ENCODE measurements around the gene AGXT. TPM values are rescaled to one million over a fixed set of nuclear protein-coding genes. Genes with fewer than 3 reads are reported as not detected.

The AGXT gene
- total RNA-seq, 1 experiment from 2014 or later: 0.34 TPM

DNA sequence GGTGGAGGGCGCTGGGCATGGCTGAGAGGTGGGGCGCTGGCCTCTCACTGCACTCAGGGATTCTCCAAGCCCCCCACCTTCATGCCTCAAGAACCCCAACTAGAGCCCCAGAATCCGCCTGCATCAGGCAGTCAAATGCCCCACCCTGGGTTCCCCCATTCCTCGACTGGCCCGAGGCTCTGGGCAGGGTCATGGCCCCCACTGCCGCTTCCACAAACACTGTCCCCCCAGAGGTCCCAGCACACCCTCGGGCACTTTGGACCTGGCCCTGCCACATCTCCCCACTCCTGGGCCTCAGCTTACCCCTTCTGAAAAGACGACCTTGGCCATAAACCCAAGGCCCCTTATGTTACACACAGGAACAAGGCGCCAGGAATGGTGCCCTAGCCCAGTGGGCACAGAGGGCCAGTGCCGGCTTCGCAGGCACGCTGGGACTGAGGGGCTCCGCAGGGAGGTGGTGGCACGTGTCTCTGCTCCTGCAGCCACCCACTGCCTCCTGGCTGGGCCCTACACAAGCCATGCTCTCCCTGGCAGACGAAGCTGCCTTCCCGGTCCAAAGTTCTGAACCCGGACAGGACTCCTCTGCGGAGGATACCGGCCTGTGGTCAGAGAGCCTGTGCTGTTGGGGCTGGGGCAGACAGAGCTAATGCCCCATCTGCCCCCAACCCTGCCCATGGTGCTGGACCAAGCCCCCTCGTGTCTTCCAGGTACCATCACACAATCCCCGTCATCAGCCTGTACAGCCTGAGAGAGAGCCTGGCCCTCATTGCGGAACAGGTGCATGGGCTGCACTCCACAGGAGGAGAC lies 6.8 kb downstream of the AGXT start:
- no peak for DNase-seq (ENCODE audit: low read depth, low spot score)
- POLR2A ChIA-PET: no interaction called here

More for the DNA sequence above, 6.8 kb downstream of the AGXT start:
- Histone ChIP-seq H3K9me2 (ENCODE audit: insufficient read depth) (no peaks in the 10 kb centered on the region), H3K27ac (ENCODE audit: low read depth, low read length) (no peak overlapping the region), H3K9ac (ENCODE audit: low read length) (no peak overlapping the region), H3K9me3 (ENCODE audit: control insufficient read depth in 1 of 2, insufficient read depth in 1 of 2, low read depth in 1 of 2, low read length in 2 of 2) (no peaks in the 10 kb centered on the region), H3K79me2 (ENCODE audit: insufficient read depth, low read length) (no peaks in the 10 kb centered on the region), H3K36me3 (ENCODE audit: control insufficient read depth in 1 of 2, insufficient read depth in 2 of 2, low read length in 2 of 2) (no peaks in the 10 kb centered on the region), H4K20me1 (ENCODE audit: insufficient read depth) (no peaks in the 10 kb centered on the region), H2AFZ (ENCODE audit: low read depth, low read length, poor library complexity, severe bottlenecking) (no peak overlapping the region), H3K27me3 (ENCODE audit: insufficient read depth, low read length) (no peaks in the 10 kb centered on the region), H3K4me2 (ENCODE audit: low read length) (no peak overlapping the region), H3K4me1 (ENCODE audit: control insufficient read depth in 1 of 2, insufficient read depth in 2 of 2, low read length in 2 of 2) (no peaks in the 10 kb centered on the region), H3K4me3 (replicated peaks in 1 of 2; ENCODE audit: low read depth in 1 of 2, low read length in 2 of 2) (no peak overlapping the region)
- ChIA-PET RAD21 (ENCODE audit: low non-redundant PET in 1 of 2, low total read pairs in 2 of 2, uncharacterized antibody in 2 of 2, unreplicated experiment in 2 of 2) (no interaction called here), CTCF (no interaction called here)
- no peak for TF ChIP-seq CEBPB (IDR thresholded peaks at IDR 0.05; ENCODE audit: low read depth)
- TF ChIP-seq SRF (IDR thresholded peaks at IDR 0.05; ENCODE audit: low read depth): no peak
- no peak for TF ChIP-seq CBX3 (IDR thresholded peaks at IDR 0.05; ENCODE audit: low read depth)
- no peak for TF ChIP-seq RAD21 (IDR thresholded peaks at IDR 0.05; ENCODE audit: low read depth)
- TF ChIP-seq ZNF274 (IDR thresholded peaks at IDR 0.05; ENCODE audit: low read depth, low read length): no peak
- no peak for TF ChIP-seq SIN3A (IDR thresholded peaks at IDR 0.05; ENCODE audit: low read depth)
- no peak for TF ChIP-seq CTCF (IDR thresholded peaks at IDR 0.05 in 2 of 3, conservative IDR thresholded peaks at IDR 0.05 in 1 of 3; ENCODE audit: borderline replicate concordance in 1 of 3, insufficient read depth in 1 of 3, low read depth in 2 of 3, low read length in 2 of 3)
- no peak for TF ChIP-seq POLR2AphosphoS5 (IDR thresholded peaks at IDR 0.05; ENCODE audit: low read depth, low read length)
- intact Hi-C loops (cut with micrococcal nuclease): no loop called here
- no peak for ATAC-seq
- BruUV-seq (replicated peaks): no TSS peak
